Measurements from ENCODE around the gene RBP4.

DNA sequence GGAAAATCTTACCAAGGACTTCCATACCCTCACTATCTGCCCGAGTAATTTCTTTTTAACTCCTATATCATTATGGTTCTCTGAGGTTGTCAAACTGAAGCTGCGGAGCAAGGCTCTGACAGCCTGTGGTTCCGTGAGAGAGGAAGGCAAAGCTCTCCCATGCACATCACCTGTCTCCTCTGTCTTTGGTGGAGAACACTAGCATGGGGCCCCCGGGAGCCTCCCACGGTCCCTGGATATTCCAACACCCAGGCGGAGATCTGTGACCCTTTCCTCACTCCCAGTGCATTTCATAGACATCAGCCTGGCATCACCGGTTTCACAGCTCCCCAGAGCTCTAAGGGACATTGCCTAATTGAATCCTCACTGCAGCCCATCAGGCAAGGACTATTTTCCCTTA is 10.4 kb downstream of the RBP4 start:
- TF ChIP-seq SP1 (IDR thresholded peaks at IDR 0.05): no peak
- TF ChIP-seq FOXM1 (IDR thresholded peaks at IDR 0.05; ENCODE audit: borderline replicate concordance): no peak
- TF ChIP-seq NFRKB (IDR thresholded peaks at IDR 0.05): no peak

All from HEK293T (cell line).